Activated T-cell treated with anti-CD3 and anti-CD28 coated beads for 24 hours (primary cell): ENCODE data around the gene DNAJC17.

ENCODE experiments used
- DNase-seq: peaks from one replicate; pipeline ENCODE4 v3.0.0-alpha.2; 2020; ENCODE audit warnings: low read depth

DNAJC17 gene

DNA sequence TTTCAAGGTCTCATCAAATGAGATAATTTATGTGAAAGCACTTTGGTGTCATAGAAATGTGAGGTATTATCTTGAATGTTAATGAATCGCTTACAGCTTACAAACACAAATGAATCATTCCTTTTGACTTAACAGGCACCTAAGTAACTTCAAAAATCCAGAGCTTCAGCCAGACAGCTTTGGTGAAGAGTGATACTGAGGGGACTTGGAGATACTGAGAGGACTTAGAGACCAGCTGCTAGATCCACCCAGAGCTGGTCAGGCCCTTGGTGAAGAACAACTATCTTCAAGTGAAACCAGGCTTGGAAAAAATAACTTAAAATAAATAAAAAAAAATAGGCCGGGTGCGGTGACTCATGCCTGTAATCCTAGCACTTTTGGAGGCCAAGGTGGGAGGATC, 16.6 kb downstream of the DNAJC17 start:
- DNase-seq, result no peak

GRCh38 chr15:40789999-40790398, 17.3 kb downstream of the DNAJC17 start:
- DNase-seq, result no peak

DNA sequence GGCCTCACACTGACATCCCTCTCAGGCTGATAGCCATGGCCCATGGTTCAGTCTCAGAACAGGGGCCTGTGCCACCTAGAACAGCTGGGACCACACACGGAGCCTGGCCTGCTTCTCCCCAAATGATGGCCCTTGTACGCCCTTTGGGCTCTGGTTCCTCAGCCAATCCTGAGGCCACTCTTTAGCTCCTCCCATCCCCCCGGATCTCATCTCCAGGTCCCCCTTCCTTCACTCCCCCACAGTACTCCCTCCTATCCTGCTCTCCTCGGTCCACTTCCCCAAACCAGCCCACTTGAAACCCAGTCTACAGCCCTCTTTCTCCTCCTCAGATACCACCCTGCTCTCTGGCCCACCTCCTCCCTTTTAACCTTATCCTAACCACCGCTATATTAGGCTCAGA, 18.2 kb downstream of the DNAJC17 start:
- DNase-seq, result no peak

DNA sequence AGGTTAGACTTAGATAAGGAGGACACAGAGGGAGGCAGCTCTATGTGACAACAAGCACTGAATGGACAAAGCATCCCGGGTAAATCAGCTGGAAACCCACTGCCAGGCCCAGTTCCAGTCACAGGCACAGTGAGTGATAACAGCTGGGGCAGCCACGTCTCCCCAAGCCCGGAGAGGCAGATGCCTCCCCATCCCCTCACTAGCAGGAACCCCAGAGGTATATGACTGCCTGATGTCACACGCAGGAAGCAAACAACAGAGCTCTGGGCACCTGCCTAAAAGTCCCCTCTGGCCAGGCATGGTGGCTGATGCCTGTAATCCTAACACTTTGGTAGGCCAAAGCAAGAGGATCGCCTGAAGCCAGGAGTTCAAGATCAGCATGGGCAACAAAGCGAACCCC, 19.3 kb downstream of the DNAJC17 start:
- DNase-seq, result no peak

DNA sequence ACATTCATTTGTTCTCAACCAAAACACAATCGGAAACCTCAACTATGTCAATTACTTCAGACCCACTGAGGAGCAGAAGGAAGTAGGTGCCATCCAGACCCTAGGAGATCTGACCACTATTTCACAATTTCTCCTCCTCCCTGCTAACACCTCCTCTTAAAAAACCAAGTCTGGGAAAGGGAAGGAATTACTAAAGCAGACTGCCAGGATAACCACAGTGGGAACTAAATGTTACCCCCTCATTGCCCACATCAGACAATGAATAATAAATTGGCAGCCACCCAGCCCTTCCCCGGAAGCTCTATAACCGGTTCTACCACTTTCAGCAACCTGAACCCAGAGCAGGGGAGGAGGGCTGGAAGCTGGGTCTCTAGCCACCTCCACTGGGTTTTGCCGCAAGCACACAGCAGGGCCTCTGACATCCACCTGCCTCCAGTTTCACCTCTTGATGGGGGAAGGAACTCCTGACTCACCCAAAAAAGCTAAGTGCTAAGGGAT, 19.9 kb downstream of the DNAJC17 start:
- peak; percentile 60 for DNase-seq

- DNase-seq, result no peak
Observed at GRCh38 chr15:40785814-40786213, 21.5 kb downstream of the DNAJC17 start.

GRCh38 chr15:40785164-40785563, 22.1 kb downstream of the DNAJC17 start:
- no peak for DNase-seq

- DNase-seq, result peak; percentile 72
Observed at GRCh38 chr15:40782609-40783227, 24.6 kb downstream of the DNAJC17 start.

GRCh38 chr15:40776537-40777141, 30.6 kb downstream of the DNAJC17 start:
- DNase-seq, result peak; percentile 28

DNA sequence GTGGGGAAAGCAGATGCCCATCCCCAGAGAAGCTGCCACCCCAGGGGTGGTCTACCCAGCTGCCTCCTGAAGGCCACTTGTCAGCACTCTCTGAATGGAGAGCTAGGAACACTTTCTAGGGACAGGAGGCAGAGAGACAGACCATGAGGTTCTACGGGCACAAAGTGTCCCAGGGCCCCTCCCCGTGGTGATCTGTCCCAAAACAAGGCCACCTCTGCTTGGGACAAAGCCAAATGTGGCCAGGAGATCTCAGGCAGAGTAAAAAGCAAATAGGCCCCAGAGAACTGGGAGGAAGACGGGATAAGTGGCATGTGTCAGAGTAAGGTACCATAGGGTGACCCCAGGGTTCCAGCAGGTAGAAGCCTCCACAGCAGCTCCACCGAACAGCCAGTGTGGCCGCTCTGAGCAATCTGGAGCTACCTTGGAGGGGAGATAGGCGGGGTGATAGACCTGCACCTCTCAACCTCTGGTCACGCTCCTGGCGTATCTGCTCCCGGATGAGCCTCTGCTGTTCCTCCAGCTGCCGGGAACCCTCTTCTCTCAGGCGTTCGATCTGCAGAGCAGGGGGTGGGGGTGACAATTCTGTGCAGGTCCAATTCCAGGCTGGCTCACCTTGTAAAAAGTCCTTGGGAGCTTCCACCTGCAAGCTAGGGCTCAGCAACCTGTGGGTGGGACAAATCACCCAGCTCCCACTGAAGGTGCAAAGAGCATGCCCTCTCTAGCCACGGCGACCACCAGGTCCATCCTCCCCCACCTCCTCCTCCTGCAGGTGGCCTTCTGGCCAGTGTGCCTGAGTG, 31.3 kb downstream of the DNAJC17 start:
- no peak for DNase-seq

DNA sequence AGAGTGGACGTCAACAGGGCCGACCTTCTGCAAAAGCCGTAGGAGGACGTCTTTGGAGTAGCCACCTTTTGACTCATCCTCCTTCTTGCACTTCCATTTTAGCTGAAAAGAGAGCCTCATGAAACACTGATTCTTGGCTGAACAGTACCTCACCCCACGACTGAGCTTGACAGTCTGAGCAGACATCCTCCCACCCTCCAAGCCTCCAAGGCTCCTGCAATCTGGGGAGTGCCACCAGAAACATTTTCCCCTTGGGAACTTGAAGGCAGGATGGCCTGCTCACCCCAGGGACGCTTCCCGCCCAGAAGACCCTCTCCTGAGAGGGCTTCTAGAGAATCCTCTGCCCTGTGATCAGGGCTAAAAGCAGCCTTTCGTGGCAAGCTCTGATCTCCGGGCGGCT, 32.3 kb downstream of the DNAJC17 start:
- no peak for DNase-seq

DNA sequence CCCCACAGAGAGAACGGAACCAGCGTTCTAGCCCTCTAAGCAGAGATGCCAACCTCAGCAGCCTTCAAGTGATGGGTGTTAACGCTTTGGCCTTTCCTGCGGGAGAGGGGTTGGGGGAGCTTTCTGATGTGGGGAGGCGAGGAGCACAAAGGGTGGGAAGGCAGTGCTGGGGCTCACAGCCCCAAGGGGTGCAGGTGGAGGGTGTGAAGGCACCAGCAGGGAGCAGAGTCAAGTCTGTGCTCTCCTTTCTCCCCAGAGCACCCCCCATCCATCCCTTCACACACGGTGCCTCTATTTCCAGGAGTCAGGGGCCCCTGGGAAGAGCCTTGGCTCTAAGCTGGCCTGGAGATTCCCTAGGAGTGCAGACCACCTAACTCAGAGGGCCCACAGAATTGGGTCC, 33.4 kb downstream of the DNAJC17 start:
- no peak for DNase-seq

GRCh38 chr15:40773496-40773895, 33.8 kb downstream of the DNAJC17 start:
- DNase-seq, result no peak

DNA sequence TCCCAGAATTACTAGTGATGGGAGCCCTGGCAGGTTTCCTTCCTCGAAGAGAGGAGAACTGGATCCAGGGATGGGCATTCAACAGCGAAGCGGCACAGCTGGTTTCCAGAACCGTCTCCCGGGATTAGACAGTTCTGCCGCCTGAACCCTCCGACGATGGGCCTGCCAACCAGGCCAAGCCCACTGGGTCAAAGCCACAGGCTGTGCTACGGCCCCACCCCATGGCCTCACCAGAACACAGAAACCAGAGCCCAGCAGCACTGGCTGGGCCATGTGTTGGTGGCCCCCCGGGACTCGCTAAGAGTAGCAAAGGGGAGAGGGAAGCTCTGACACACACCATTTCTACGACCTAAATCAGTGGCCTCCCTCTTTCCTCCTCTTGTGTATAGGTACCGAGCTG, 35.3 kb downstream of the DNAJC17 start:
- DNase-seq, result no peak

DNA sequence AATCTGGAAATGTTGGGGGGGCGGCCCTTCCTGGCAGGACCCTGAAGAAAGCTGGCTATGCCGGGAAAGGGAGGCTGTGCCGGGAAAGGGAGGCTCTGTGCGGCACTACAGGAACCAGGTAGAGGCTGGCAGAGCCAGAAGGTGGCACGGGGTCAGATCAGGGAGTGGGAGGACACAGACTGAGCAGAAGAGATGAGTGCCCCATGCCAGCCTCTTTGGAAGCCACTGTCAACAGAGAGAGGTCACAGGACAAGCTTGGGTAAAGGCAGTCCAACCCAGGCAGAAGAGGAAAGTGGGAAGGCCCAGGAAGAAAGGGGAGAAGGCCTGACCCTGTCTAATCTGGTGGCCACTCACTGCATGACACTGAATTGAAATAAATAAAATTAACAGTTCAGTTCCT, 36.0 kb downstream of the DNAJC17 start:
- no peak for DNase-seq

DNA sequence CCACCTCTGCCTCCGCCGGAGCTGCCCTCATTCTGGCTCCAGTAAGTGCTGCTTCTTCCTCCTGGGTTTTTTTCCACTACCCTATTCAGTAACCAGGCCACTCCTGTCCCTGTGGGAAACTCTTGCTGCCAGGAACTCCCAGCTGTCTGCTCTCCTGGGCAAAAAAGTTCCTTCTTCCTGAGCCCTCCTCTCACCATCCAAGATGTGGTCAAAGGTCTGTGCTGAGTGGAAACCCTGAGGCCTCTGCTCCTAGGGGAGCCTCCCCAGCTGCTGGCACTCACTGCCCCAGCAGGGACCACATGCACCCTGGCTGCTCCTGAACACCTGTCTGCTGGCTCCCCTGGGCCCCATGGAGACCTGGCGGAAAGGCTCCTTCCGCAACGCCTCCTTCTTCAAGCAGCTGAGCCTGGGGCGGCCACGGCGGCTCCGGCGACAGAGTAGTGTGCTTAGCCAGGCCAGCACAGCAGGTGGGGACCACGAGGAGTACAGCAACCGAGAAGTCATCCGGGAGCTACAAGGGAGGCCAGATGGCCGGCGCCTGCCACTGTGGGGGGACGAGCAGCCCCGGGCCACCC, 37.0 kb downstream of the DNAJC17 start:
- no peak for DNase-seq

DNA sequence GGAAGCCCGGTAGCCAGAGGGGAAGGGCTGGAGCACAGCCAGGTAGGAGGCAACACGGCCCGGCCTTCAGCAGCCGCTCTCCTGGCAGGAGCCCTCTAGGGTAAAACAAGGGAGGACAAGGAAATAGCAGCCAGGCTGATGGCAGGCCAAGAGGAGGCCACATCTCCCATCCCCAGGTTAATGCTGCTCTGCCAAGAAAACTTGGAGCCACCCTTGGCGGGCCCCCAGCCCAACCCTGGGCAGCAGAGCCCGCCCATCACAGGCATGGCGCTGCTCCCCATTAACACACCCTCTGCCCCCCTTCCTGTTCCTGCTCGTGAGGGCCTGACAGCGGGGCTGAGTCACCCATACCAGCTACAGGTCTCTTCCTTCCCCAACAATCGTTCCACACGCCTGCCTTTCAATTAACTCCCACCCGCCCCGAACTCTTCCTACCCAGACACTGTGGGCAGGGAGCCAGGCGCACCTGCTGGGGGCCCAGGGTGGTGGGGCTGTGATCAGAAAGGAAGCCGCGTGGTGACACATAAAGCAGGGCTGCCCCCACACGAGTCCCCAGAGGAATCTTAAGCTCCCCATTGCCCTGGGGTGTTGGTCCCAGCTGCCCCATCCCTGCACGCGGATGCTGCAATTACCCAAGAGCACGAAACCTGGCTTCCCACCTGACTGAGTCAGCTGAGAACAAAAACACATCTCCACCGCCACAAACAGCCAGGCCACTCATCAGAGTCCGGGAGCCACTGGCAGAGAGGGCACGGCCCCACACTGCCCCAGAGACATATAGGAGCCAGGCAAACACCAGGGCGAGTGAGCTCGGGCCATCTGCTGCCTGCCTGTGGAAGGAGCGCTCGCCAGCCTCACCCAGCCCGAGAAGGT, 37.8 kb downstream of the DNAJC17 start, which contains the start of gene C15orf62:
C15orf62 (plus strand) TSS at position 707 of the 873 bp plus-strand sequence. CDS start 516 bp downstream, outside the sequence.
- DNase-seq, result peak; percentile 65

DNA sequence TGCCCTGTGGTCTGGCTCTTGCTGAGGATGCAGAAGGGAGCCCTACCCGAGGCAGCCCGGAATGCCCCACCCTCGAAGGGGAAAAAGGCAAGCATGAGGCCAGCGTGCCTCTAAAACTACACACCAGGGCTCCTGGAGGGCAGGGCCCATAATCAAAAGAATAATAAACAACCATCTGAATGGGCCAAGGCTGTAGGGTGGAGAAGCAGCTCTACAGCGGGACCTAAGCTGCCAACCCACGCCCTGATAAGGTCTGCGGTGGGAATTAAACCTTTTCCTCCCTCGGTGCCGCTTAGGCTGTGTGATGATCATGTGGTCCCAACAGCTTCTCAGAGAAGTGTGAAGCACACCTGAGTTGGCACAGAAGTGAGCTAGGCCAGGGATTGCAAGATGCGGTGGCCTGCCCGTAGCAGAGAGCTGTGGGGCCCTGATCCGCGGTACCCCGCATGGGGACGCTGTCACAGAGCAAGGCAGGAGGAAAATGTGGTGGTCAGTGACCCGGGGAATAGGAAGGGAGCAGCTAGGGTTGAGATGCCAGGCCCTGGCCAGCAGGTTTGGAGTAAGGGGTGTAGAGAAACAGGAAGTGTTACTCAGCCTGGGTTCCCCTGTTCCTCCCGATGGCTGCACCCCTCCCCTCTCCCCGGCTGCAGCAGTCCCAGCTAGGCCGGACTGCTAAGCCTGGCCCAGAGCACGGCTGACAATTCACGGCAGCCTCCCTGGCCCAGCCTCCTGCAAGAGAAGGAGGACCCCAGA, 38.6 kb downstream of the DNAJC17 start:
- DNase-seq, result no peak

- DNase-seq, result no peak
Observed at GRCh38 chr15:40767838-40768500, 39.3 kb downstream of the DNAJC17 start.
